GM23338 (cell line): ENCODE data around the gene THADA. TPM values are rescaled to one million over a fixed set of nuclear protein-coding genes. Genes with fewer than 3 reads are reported as not detected.

Source experiments
- ATAC-seq: fragments of 200-7000 bp; cut with Tn5 transposase; 3 replicates; pipeline ENCODE4 v1.9.1; 2020
- DNase-seq: peaks from one replicate; pipeline ENCODE4 v3.0.0-alpha.2; 2015; ENCODE audit warnings: low spot score
- H2AFZ ChIP-seq: fragments of 200-600 bp; sonication (generic); 2 replicates; pipeline ENCODE4 v1.8.0; 2016; ENCODE audit warnings: antibody characterized with exemption, mild to moderate bottlenecking, moderate library complexity
- H3F3A ChIP-seq: fragments of 200-600 bp; sonication (generic); replicated peaks from 2 replicates; pipeline ENCODE4 v1.8.0; 2017; ENCODE audit warnings: antibody characterized with exemption, mixed run types, low read depth
- H3K27ac ChIP-seq: fragments of 200-600 bp; sonication (generic); 2 replicates; pipeline ENCODE4 v1.6.1; 2016; ENCODE audit warnings: low read depth
- H3K27me3 ChIP-seq: fragments of 200-600 bp; sonication (generic); 2 replicates; pipeline ENCODE4 v1.8.0; 2016; ENCODE audit warnings: mild to moderate bottlenecking, mixed run types, moderate library complexity; ENCODE audit not compliant: insufficient read depth
- H3K36me3 ChIP-seq: fragments of 200-600 bp; sonication (generic); 2 replicates; pipeline ENCODE4 v1.8.0; 2016; ENCODE audit warnings: mild to moderate bottlenecking; ENCODE audit not compliant: insufficient read depth
- H3K4me1 ChIP-seq: fragments of 200-600 bp; sonication (generic); 2 replicates; pipeline ENCODE4 v1.8.0; 2016; ENCODE audit warnings: mild to moderate bottlenecking, moderate library complexity; ENCODE audit not compliant: insufficient read depth
- H3K4me2 ChIP-seq: fragments of 200-600 bp; sonication (generic); 2 replicates; pipeline ENCODE4 v1.7.1; 2017; ENCODE audit warnings: mixed run types
- H3K4me3 ChIP-seq: fragments of 200-600 bp; sonication (generic); 2 replicates; pipeline ENCODE4 v1.6.1; 2016; ENCODE audit warnings: mixed run types
- H3K79me2 ChIP-seq: fragments of 200-600 bp; sonication (generic); replicated peaks from 2 replicates; pipeline ENCODE4 v1.8.0; 2017; ENCODE audit warnings: mild to moderate bottlenecking; ENCODE audit not compliant: insufficient read depth
- H3K9me2 ChIP-seq: fragments of 200-600 bp; sonication (generic); 2 replicates; pipeline ENCODE4 v1.8.0; 2017; ENCODE audit not compliant: insufficient read depth
- H4K20me1 ChIP-seq: fragments of 200-600 bp; sonication (generic); replicated peaks from 2 replicates; pipeline ENCODE4 v1.8.0; 2017; ENCODE audit warnings: mild to moderate bottlenecking; ENCODE audit not compliant: insufficient read depth
- H3K27ac Mint-ChIP-seq: 2 replicates; pipeline ENCODE4 v1.8.0; 2020; ENCODE audit warnings: inconsistent platforms, mild to moderate bottlenecking, moderate library complexity, mixed read lengths
- H3K27me3 Mint-ChIP-seq: 3 replicates; pipeline ENCODE4 v1.8.0; 2022; ENCODE audit warnings: low read depth, mild to moderate bottlenecking, moderate library complexity, mixed read lengths, inconsistent platforms; ENCODE audit not compliant: insufficient read depth, poor library complexity
- H3K36me3 Mint-ChIP-seq: 3 replicates; pipeline ENCODE4 v1.8.0; 2021; ENCODE audit warnings: low read depth, mild to moderate bottlenecking, inconsistent platforms, moderate library complexity, mixed read lengths
- H3K4me1 Mint-ChIP-seq: 3 replicates; pipeline ENCODE4 v1.8.0; 2020; ENCODE audit warnings: mild to moderate bottlenecking, inconsistent platforms, mixed read lengths
- H3K4me3 Mint-ChIP-seq: 3 replicates; pipeline ENCODE4 v1.8.0; 2021; ENCODE audit warnings: moderate library complexity, mild to moderate bottlenecking, inconsistent platforms, mixed read lengths
- H3K9me3 Mint-ChIP-seq: 3 replicates; pipeline ENCODE4 v1.8.0; 2020; ENCODE audit warnings: moderate library complexity, mild to moderate bottlenecking, inconsistent platforms, mixed read lengths
- EZH2phosphoT487 ChIP-seq: fragments of 200-600 bp; sonication (generic); IDR thresholded peaks from one replicate; pipeline ENCODE4 v1.8.1; 2018; ENCODE audit warnings: antibody characterized with exemption; ENCODE audit not compliant: unreplicated experiment
- POLR2AphosphoS5 ChIP-seq: IDR thresholded peaks from 2 replicates; pipeline ENCODE4 v1.6.1; 2016; ENCODE audit warnings: antibody characterized with exemption, low read depth
- STAT1 ChIP-seq: IDR thresholded peaks from one replicate; pipeline ENCODE4 v1.6.1; 2016; ENCODE audit warnings: antibody characterized with exemption; ENCODE audit not compliant: unreplicated experiment
- ZNF331 ChIP-seq: fragments of 250-450 bp; sonication (Bioruptor Pico); IDR thresholded peaks from 2 replicates; pipeline ENCODE4 v1.5.0; 2020; ENCODE audit warnings: low read depth, mild to moderate bottlenecking, moderate library complexity
- polyA plus RNA-seq: library from polyadenylated mRNA; unstranded; fragments of >200 nt; fragmentation: Nextera tagmentation; extraction: Ambion mirVana; gene quantifications from 2 replicates; pipeline ENCODE4 v1.2.1, GENCODE V29; 2016
- total RNA-seq: library from RNA; depleted of rRNA; stranded (reverse); fragments of >200 nt; shearing (Covaris generic); gene quantifications from 2 replicates; pipeline ENCODE4 v1.2.3, GENCODE V29; 2014
- TF ChIP-seq, protein P1 (sequence below): fragments of 250-450 bp; sonication (Bioruptor Pico); IDR thresholded peaks from 2 replicates; pipeline ENCODE4 v1.5.0; 2020; ENCODE audit warnings: mild to moderate bottlenecking, moderate library complexity

The THADA gene
- total and polyA plus RNA-seq, 2 experiments from 2014 or later, result 17.0 to 30.7 TPM

DNA sequence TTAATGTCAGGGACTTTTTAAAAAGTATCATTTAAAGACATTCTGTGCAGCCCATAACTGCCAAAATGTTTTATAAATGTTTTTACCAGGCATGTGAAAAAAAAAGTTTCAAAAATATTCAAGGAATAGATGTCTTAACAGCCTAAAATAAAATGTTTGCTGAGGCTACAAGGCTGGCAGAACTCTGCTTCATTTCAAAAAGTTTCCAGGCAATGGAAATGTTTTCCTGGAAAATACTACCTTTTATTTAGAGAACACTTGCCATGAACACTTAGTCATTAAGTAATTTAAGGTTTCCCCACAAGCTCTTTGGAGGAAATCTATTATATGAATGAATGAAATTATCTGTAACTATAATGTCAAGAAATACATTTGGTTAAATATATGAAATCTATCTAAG, 68.8 kb downstream of the THADA start (continued):
- TF ChIP-seq EZH2phosphoT487, result no peak

DNA sequence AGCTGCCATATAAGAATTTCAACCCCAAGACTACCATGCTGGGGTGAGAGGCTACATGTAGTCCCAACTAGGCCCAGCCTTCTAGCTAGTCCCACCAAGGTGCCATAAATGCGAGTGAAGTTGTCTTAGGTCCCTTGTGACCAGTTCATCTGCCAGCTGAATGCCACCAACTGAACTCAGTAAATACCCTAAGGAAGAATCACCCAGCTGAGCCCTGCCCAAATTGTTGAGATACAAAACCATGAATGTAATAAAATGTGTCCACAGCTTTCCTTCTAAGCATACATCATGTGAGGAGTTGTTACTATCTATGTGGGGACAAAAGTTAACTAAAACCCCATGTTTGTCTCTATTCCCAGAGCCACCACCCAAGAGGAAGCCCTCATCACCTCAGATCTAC, 70.3 kb downstream of the THADA start:
- TF ChIP-seq STAT1 (no peak), ZNF331 (CRISPR knock-in tag) (peak; percentile 74), POLR2AphosphoS5 (no peak)
- TF ChIP-seq, protein P1, sequence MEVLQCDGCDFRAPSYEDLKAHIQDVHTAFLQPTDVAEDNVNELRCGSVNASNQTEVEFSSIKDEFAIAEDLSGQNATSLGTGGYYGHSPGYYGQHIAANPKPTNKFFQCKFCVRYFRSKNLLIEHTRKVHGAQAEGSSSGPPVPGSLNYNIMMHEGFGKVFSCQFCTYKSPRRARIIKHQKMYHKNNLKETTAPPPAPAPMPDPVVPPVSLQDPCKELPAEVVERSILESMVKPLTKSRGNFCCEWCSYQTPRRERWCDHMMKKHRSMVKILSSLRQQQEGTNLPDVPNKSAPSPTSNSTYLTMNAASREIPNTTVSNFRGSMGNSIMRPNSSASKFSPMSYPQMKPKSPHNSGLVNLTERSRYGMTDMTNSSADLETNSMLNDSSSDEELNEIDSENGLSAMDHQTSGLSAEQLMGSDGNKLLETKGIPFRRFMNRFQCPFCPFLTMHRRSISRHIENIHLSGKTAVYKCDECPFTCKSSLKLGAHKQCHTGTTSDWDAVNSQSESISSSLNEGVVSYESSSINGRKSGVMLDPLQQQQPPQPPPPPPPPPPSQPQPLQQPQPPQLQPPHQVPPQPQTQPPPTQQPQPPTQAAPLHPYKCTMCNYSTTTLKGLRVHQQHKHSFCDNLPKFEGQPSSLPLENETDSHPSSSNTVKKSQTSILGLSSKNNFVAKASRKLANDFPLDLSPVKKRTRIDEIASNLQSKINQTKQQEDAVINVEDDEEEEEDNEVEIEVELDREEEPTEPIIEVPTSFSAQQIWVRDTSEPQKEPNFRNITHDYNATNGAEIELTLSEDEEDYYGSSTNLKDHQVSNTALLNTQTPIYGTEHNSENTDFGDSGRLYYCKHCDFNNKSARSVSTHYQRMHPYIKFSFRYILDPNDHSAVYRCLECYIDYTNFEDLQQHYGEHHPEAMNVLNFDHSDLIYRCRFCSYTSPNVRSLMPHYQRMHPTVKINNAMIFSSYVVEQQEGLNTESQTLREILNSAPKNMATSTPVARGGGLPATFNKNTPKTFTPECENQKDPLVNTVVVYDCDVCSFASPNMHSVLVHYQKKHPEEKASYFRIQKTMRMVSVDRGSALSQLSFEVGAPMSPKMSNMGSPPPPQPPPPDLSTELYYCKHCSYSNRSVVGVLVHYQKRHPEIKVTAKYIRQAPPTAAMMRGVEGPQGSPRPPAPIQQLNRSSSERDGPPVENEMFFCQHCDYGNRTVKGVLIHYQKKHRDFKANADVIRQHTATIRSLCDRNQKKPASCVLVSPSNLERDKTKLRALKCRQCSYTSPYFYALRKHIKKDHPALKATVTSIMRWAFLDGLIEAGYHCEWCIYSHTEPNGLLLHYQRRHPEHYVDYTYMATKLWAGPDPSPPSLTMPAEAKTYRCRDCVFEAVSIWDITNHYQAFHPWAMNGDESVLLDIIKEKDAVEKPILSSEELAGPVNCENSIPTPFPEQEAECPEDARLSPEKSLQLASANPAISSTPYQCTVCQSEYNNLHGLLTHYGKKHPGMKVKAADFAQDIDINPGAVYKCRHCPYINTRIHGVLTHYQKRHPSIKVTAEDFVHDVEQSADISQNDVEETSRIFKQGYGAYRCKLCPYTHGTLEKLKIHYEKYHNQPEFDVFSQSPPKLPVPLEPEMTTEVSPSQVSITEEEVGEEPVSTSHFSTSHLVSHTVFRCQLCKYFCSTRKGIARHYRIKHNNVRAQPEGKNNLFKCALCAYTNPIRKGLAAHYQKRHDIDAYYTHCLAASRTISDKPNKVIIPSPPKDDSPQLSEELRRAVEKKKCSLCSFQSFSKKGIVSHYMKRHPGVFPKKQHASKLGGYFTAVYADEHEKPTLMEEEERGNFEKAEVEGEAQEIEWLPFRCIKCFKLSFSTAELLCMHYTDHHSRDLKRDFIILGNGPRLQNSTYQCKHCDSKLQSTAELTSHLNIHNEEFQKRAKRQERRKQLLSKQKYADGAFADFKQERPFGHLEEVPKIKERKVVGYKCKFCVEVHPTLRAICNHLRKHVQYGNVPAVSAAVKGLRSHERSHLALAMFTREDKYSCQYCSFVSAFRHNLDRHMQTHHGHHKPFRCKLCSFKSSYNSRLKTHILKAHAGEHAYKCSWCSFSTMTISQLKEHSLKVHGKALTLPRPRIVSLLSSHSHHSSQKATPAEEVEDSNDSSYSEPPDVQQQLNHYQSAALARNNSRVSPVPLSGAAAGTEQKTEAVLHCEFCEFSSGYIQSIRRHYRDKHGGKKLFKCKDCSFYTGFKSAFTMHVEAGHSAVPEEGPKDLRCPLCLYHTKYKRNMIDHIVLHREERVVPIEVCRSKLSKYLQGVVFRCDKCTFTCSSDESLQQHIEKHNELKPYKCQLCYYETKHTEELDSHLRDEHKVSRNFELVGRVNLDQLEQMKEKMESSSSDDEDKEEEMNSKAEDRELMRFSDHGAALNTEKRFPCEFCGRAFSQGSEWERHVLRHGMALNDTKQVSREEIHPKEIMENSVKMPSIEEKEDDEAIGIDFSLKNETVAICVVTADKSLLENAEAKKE (CRISPR knock-in tag), result no peak
- Histone ChIP-seq H3F3A (no peaks in the 10 kb centered on the region), H3K27ac (no peak overlapping the region), H3K9me2 (no peaks in the 10 kb centered on the region), H4K20me1 (no peaks in the 10 kb centered on the region), H3K4me3 (no peak overlapping the region), H3K27me3 (no peaks in the 10 kb centered on the region), H3K36me3 (no peaks in the 10 kb centered on the region), H3K4me2 (no peak overlapping the region), H3K4me1 (no peaks in the 10 kb centered on the region), H2AFZ (no peak overlapping the region), H3K79me2 (no peaks in the 10 kb centered on the region)
- H3K4me3 Mint-ChIP-seq, result no peak overlapping the region
- H3K27ac Mint-ChIP-seq, result no peak overlapping the region
- no peak for DNase-seq
- no peaks in the 10 kb centered on the region for H3K27me3 Mint-ChIP-seq
- no peaks in the 10 kb centered on the region for H3K9me3 Mint-ChIP-seq
- H3K4me1 Mint-ChIP-seq, result no peaks in the 10 kb centered on the region
- peaks cover 15% of the 10 kb centered on the region; the same call in 2 of the 3 replicates for H3K36me3 Mint-ChIP-seq
- ATAC-seq, result no peak
